Left ventricle myocardium inferior (tissue), 1 donor: Measurements from ENCODE around the gene LANCL2. TPM values are rescaled to one million over a fixed set of nuclear protein-coding genes. Genes with fewer than 3 reads are reported as not detected.
A peak's percentile ranks its signal among the peaks of the same experiment; 100 is the strongest.

Experiments
- DNase-seq: peaks from one replicate; pipeline ENCODE4 v3.0.0-alpha.2; 2020
- H3K27ac ChIP-seq: fragments of 200-600 bp; replicated peaks from 2 replicates; pipeline ENCODE4 v1.8.0; 2021
- H3K27me3 ChIP-seq: fragments of 200-600 bp; 2 replicates; pipeline ENCODE4 v1.8.0; 2021; ENCODE audit warnings: low read depth
- H3K36me3 ChIP-seq: fragments of 200-600 bp; 2 replicates; pipeline ENCODE4 v1.8.0; 2021
- H3K4me1 ChIP-seq: fragments of 200-600 bp; 2 replicates; pipeline ENCODE4 v1.8.0; 2021
- H3K4me3 ChIP-seq: fragments of 200-600 bp; 2 replicates; pipeline ENCODE4 v1.8.0; 2021; ENCODE audit warnings: mild to moderate bottlenecking, moderate library complexity
- H3K9me3 ChIP-seq: fragments of 200-600 bp; replicated peaks from 2 replicates; pipeline ENCODE4 v1.8.0; 2021
- CTCF ChIP-seq: fragments of 200-600 bp; IDR thresholded peaks from 2 replicates; pipeline ENCODE4 v1.8.0; 2021; ENCODE audit warnings: antibody characterized with exemption, mild to moderate bottlenecking, borderline replicate concordance
- intact Hi-C: fragments of 100-400 bp; cut with micrococcal nuclease; formaldehyde crosslinking; loops from one replicate; pipeline ENCODE4 v1.11.0; 2022
- total RNA-seq: library from RNA; stranded (reverse); fragmentation: NEBNext Ultra II Directional; extraction: Animal tissue kit (Norgen Biotek cat#: 25700); gene quantifications from one replicate; pipeline ENCODE4 v1.2.1, GENCODE V29; 2021
- donor health status: DM: no; HTN: yes; CAD: no; lungs with severe emphysema.

The LANCL2 gene
- total RNA-seq, 1 donor from 2014 or later = 7.9 TPM

GRCh38 chr7:55427800-55428199 lies 62.7 kb downstream of the LANCL2 start:
- Histone ChIP-seq H3K4me3 (peak overlapping the region; percentile 10), H3K9me3 (no peaks in the 10 kb centered on the region), H3K27me3 (no peaks in the 10 kb centered on the region), H3K4me1 (peaks cover 7% of the 10 kb centered on the region), H3K27ac (no peak overlapping the region), H3K36me3 (peaks cover 10% of the 10 kb centered on the region)
- TF ChIP-seq CTCF = no peak
- intact Hi-C loops = no loop called here
- DNase-seq = no peak

- TF ChIP-seq CTCF = no peak
- Histone ChIP-seq H3K9me3 (no peaks in the 10 kb centered on the region), H3K27me3 (no peaks in the 10 kb centered on the region), H3K36me3 (peaks cover 10% of the 10 kb centered on the region), H3K4me3 (no peak overlapping the region), H3K27ac (no peak overlapping the region), H3K4me1 (no peaks in the 10 kb centered on the region)
- intact Hi-C loops = loop anchor here (10.0 kb wide), 1 partner anchor 165 kb away; no protein-coding TSS in a partner anchor
- DNase-seq = no peak
Measured at GRCh38 chr7:55429835-55430499, 64.8 kb downstream of the LANCL2 start.

- H3K4me1 ChIP-seq = no peaks in the 10 kb centered on the region
- no peaks in the 10 kb centered on the region for H3K36me3 ChIP-seq
- no peak overlapping the region for H3K27ac ChIP-seq
- intact Hi-C loops = loop anchor here (10.0 kb wide), 1 partner anchor 163 kb away; no protein-coding TSS in a partner anchor
- H3K27me3 ChIP-seq = no peaks in the 10 kb centered on the region
- no peak overlapping the region for H3K4me3 ChIP-seq
- DNase-seq = no peak
- TF ChIP-seq CTCF = no peak
- no peaks in the 10 kb centered on the region for H3K9me3 ChIP-seq
Measured at GRCh38 chr7:55431898-55432297, 66.8 kb downstream of the LANCL2 start.

- TF ChIP-seq CTCF = no peak
- Histone ChIP-seq H3K4me1 (no peaks in the 10 kb centered on the region), H3K27ac (no peak overlapping the region), H3K27me3 (no peaks in the 10 kb centered on the region), H3K36me3 (no peaks in the 10 kb centered on the region), H3K9me3 (no peaks in the 10 kb centered on the region), H3K4me3 (no peak overlapping the region)
- DNase-seq = no peak
- intact Hi-C loops = loop anchor here (10.0 kb wide), 1 partner anchor 162 kb away; no protein-coding TSS in a partner anchor
Measured at GRCh38 chr7:55432506-55432905, 67.4 kb downstream of the LANCL2 start.

- no peak for DNase-seq
- intact Hi-C loops = loop anchor here (10.0 kb wide), 1 partner anchor 162 kb away; no protein-coding TSS in a partner anchor
- no peaks in the 10 kb centered on the region for H3K9me3 ChIP-seq
- no peak overlapping the region for H3K4me3 ChIP-seq
- TF ChIP-seq CTCF = peak; percentile 66
- H3K27me3 ChIP-seq = no peaks in the 10 kb centered on the region
- no peaks in the 10 kb centered on the region for H3K4me1 ChIP-seq
- H3K27ac ChIP-seq = no peak overlapping the region
- H3K36me3 ChIP-seq = no peaks in the 10 kb centered on the region
Measured at GRCh38 chr7:55432939-55433784, 68.0 kb downstream of the LANCL2 start.
